HepG2 (cell line): Measurements from ENCODE around the gene TEX14.

Experiments
- PCBP2 ChIP-seq: fragments of 200-400 bp; formaldehyde crosslinking; optimal IDR thresholded peaks from 2 replicates; pipeline ENCODE3; 2018; ENCODE audit warnings: low read length, low read depth; ENCODE audit not compliant: poor library complexity, severe bottlenecking
- TF ChIP-seq, protein P1 (sequence below): sonication (generic); formaldehyde crosslinking; IDR thresholded peaks from 2 replicates; pipeline ENCODE4 v1.4.0; 2020; ENCODE audit warnings: missing genetic modification reagents

DNA sequence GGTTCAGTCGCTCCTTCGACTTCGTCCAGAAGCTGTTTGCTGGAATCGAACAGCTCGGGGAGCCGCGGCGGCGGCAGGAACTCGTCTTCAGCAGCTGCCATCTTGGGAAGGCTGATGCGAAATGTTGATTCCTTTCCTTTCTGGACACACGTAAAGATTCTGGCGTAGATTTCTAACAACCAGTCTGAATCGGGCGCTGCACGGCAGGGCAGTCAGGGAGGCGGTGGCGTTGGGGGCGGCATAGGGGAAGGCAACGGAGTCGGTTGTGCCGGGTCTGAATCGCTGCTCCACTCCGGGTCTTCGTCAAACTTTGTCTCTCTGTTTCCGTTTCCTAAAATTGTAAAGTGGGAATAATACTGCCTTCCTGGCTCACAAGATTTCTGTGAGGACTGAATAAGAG, 30.3 kb downstream of the TEX14 start:
- TF ChIP-seq PCBP2, result no peak
- TF ChIP-seq, protein P1, sequence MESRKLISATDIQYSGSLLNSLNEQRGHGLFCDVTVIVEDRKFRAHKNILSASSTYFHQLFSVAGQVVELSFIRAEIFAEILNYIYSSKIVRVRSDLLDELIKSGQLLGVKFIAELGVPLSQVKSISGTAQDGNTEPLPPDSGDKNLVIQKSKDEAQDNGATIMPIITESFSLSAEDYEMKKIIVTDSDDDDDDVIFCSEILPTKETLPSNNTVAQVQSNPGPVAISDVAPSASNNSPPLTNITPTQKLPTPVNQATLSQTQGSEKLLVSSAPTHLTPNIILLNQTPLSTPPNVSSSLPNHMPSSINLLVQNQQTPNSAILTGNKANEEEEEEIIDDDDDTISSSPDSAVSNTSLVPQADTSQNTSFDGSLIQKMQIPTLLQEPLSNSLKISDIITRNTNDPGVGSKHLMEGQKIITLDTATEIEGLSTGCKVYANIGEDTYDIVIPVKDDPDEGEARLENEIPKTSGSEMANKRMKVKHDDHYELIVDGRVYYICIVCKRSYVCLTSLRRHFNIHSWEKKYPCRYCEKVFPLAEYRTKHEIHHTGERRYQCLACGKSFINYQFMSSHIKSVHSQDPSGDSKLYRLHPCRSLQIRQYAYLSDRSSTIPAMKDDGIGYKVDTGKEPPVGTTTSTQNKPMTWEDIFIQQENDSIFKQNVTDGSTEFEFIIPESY (CRISPR knock-in tag), result no peak
